Ascending aorta (tissue), 2 donors: ENCODE data around the gene ADAMTS2. TPM values are rescaled to one million over a fixed set of nuclear protein-coding genes. Genes with fewer than 3 reads are reported as not detected.
"Not testable (repeated sequence)": the region's sequence is repeated elsewhere in the genome, so short reads cannot be mapped to it uniquely, and the experiment has no call there.

Experiments used
- DNase-seq, 2 donors: peaks; one replicate each; pipeline ENCODE4 v3.0.0-alpha.2; 2019; ENCODE audit warnings: low spot score in 2 of 2
- H3K27ac ChIP-seq, 2 donors: fragments of 200-600 bp; sonication (generic); one replicate each; pipeline ENCODE4 v1.5.1; 2016 to 2017; ENCODE audit warnings: mild to moderate bottlenecking in 1 of 2
- H3K27me3 ChIP-seq: fragments of 200-600 bp; sonication (generic); one replicate; pipeline ENCODE4 v1.5.1; 2017
- H3K36me3 ChIP-seq, 2 donors: fragments of 200-600 bp; sonication (generic); one replicate each; pipeline ENCODE4 v1.5.1; 2016
- H3K4me1 ChIP-seq, 2 donors: fragments of 200-600 bp; sonication (generic); one replicate each; pipeline ENCODE4 v1.5.1; 2016 to 2017; ENCODE audit warnings: mild to moderate bottlenecking in 1 of 2
- H3K4me3 ChIP-seq, 2 donors: fragments of 200-600 bp; sonication (generic); one replicate each; pipeline ENCODE4 v1.5.1; 2016 to 2017; ENCODE audit warnings: mild to moderate bottlenecking in 1 of 2
- H3K9me3 ChIP-seq, 2 donors: fragments of 200-600 bp; sonication (generic); one replicate each; pipeline ENCODE4 v1.5.1; 2016
- intact Hi-C: fragments of 100-400 bp; cut with DNase I; formaldehyde crosslinking; loops from one replicate; pipeline ENCODE4 v1.15.1; 2023
- total RNA-seq: library from RNA; depleted of rRNA; stranded (reverse); fragments of >200 nt; gene quantifications from one replicate; pipeline ENCODE4 v1.1.0, GENCODE V29; 2016
- TF ChIP-seq, protein P1 (sequence below), 3 experiments: fragments of 200-600 bp in 2 of 3; fragments of 450-650 bp in 1 of 3; sonication (generic) in 2 of 3; IDR thresholded peaks; one replicate each; pipeline ENCODE4 v1.5.1; 2016 to 2019; ENCODE audit warnings: antibody characterized with exemption in 3 of 3, mild to moderate bottlenecking in 1 of 3, moderate library complexity in 1 of 3

ADAMTS2 gene
- total RNA-seq, 1 donor from 2014 or later: 51.0 TPM

DNA sequence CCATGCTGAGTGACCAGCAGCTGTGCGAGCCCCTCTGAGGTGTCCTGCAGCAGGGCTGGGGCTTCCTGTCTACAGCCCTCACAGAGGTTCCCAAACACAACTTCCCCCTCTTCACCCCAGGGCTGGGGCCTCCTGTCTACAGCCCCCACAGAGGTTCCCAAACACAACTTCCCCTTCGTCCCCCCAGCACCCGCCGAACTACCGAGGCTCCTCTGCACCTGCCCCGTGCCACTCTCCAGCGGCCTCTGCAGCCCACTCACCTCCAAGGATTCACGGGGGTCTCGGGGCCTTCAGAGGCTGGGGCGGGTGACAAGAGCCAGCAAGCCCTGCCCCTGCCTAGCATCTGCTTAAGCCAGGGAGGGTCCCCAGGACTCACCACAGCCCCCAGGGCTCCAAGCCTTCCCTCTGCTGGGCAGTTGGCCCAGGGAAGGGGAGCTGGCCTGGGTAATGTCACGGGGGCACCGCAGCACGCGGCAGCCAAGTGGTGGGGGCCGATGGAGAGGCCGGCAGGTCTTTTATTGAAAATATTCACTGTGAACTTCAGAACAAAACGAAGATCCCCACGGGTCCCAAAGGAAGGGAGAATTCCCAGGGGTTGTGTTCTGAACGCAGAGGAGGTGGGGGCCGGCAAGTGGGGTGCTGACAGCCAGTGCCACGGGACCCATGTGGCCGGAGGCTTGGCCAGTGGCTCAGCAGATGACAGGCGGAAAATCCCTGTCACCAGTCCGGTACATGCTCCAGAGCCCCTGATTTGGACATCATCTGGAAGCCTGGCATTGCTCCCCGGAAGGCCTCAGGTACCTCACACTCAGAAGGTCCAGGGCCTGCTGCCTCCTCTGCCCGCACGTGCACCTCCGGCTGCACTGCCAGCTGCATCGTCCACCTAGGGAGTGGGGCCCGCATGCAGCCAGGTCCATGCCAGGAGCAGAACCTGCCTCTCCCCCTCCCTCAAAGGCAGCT is 125.3 kb downstream of the ADAMTS2 start:
- intact Hi-C loops: no loop called here
- no peaks in the 10 kb centered on the region for H3K27me3 ChIP-seq
- no peak for DNase-seq
- H3K4me1 ChIP-seq: no peaks in the 10 kb centered on the region
- no peaks in the 10 kb centered on the region for H3K9me3 ChIP-seq
- H3K27ac ChIP-seq: no peak overlapping the region
- TF ChIP-seq, protein P1, sequence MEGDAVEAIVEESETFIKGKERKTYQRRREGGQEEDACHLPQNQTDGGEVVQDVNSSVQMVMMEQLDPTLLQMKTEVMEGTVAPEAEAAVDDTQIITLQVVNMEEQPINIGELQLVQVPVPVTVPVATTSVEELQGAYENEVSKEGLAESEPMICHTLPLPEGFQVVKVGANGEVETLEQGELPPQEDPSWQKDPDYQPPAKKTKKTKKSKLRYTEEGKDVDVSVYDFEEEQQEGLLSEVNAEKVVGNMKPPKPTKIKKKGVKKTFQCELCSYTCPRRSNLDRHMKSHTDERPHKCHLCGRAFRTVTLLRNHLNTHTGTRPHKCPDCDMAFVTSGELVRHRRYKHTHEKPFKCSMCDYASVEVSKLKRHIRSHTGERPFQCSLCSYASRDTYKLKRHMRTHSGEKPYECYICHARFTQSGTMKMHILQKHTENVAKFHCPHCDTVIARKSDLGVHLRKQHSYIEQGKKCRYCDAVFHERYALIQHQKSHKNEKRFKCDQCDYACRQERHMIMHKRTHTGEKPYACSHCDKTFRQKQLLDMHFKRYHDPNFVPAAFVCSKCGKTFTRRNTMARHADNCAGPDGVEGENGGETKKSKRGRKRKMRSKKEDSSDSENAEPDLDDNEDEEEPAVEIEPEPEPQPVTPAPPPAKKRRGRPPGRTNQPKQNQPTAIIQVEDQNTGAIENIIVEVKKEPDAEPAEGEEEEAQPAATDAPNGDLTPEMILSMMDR (IDR thresholded peaks at IDR 0.05): no peak
- no peaks in the 10 kb centered on the region for H3K36me3 ChIP-seq
- H3K4me3 ChIP-seq: no peak overlapping the region

DNA sequence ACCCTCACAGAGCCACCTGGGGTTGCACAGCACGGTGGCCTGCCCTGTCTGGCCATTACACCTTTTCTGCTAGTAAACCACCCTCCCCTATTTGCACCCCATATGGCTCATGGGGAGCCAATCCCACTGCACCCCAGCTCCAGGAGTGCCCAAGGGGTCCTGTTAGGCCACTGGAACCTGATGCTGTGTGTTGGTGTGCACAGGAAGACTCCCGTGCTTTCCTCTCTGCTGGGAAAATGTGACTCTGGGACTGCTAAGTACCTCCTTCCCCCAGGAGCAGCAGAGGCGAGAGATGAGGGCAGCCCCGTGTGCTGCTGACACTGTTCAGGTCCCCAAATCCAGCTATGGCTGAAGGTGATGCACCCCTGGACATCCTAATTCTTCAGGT is 126.3 kb downstream of the ADAMTS2 start:
- no peak overlapping the region for H3K27ac ChIP-seq
- H3K36me3 ChIP-seq: no peaks in the 10 kb centered on the region
- TF ChIP-seq, protein P1 (IDR thresholded peaks at IDR 0.05): no peak
- H3K4me3 ChIP-seq: no peak overlapping the region
- no peaks in the 10 kb centered on the region for H3K27me3 ChIP-seq
- no peaks in the 10 kb centered on the region for H3K9me3 ChIP-seq
- intact Hi-C loops: no loop called here
- no peak for DNase-seq
- no peaks in the 10 kb centered on the region for H3K4me1 ChIP-seq

DNA sequence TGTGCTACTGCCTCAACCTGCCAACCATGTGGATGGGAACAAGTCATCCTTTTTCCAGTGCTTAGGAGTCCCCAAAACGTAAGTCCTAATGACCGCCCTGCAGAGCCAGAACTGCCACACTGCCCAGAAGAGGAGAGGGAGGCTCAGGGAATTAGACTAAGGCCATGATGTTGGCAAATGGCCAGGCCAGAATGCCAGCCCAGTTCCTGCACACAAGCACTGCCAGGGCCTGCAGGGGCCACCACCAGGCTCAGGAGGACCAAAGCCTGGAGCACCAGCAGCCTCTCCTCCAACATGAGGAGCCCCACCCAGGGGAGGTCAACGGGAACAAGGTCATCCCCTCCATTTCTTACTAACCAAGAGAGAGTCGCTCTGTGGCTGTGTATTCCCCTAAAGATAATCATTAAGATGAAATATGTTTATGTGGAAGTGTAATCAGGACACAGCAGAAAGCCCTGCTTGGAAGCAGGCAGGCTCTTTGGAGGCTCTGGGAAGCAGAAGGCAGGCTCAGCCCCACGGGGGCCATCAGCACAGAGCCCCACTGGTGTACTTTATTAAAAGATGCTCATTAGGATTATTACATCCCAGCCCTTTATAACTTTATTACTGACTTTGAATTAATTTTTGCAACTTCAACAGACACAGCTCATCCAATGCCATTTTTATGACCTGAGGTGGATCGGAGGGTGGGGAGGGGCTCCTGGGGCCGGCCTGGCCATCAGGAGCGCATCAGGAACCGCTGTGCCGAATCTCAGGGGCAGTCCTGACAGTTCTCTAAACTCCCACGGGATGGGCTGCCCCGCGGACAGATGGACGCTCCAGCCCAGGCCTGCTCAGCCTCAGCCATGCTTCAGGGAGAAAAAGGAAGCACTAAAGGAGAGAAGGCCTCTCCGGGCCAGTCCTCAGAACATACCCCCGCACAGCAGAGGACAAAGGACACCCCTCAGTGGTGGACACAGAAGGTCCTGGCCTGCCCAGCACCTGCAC is 127.0 kb downstream of the ADAMTS2 start:
- no peak overlapping the region for H3K27ac ChIP-seq
- TF ChIP-seq, protein P1 (IDR thresholded peaks at IDR 0.05): no peak
- H3K9me3 ChIP-seq: no peaks in the 10 kb centered on the region
- no peak for DNase-seq
- no peaks in the 10 kb centered on the region for H3K27me3 ChIP-seq
- H3K36me3 ChIP-seq: no peaks in the 10 kb centered on the region
- H3K4me3 ChIP-seq: no peak overlapping the region
- no peaks in the 10 kb centered on the region for H3K4me1 ChIP-seq
- intact Hi-C loops: no loop called here

DNA sequence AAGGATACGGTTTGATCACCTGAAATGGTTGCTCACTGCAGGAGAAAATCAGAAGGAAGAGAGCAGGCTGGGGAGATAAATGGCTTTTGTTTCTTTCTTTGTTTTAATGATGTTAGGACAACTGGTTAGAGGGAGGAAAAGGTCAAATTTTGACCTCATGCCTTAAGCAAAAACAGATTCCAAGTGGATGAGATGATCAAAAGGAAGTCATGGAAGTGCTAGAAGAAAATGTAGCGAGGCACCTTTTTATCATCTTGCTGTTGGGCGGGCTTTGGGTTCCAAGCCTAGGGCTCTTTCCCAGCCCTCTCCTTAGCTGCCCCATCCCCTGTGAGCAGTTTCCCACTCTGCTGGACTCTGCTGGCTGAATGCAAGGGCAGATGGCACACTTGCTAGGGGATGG is 127.9 kb downstream of the ADAMTS2 start:
- Histone ChIP-seq H3K4me1 (no peaks in the 10 kb centered on the region), H3K9me3 (no peaks in the 10 kb centered on the region), H3K27ac (no peak overlapping the region), H3K27me3 (no peaks in the 10 kb centered on the region), H3K36me3 (no peaks in the 10 kb centered on the region), H3K4me3 (no peak overlapping the region)
- no peak for DNase-seq
- intact Hi-C loops: no loop called here
- TF ChIP-seq, protein P1 (IDR thresholded peaks at IDR 0.05): no peak

DNA sequence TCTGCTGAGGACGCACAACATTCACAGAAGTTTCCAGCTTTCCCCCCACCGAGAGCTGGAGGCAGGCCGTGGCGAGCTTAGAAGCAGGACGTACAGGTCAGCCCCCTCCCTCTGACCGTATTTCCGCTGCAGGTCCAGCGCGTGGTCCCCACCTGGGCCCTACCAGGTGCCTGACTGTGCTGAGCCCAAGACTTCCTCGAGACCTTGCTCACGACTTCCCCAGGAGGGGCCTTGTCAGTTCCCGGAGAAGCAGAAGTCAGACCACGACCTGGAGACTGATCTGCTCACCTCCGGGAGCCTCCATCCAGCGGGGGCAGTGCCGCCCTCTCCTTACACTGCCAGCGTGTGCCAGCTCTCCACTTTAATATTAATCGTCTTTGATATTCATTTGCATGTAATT is 128.9 kb downstream of the ADAMTS2 start:
- H3K36me3 ChIP-seq, H3K4me3 ChIP-seq, DNase-seq, intact Hi-C loops, H3K27me3 ChIP-seq, H3K9me3 ChIP-seq, H3K27ac ChIP-seq, H3K4me1 ChIP-seq: not testable (repeated sequence)
